Measurements from ENCODE around the gene PNLDC1. TPM values are rescaled to one million over a fixed set of nuclear protein-coding genes. Genes with fewer than 3 reads are reported as not detected.

PNLDC1 gene
- total and polyA plus RNA-seq, 2 experiments from 2014 or later = not detected

GRCh38 chr6:159837511-159837910 lies 37.4 kb downstream of the PNLDC1 start:
- H3K27me3 Mint-ChIP-seq (ENCODE audit: insufficient read depth, low read depth, poor library complexity) = peaks cover 4% of the 10 kb centered on the region
- DNase-seq (ENCODE audit: low spot score) = no peak
- H3K79me2 ChIP-seq (replicated peaks; ENCODE audit: insufficient read depth) = no peaks in the 10 kb centered on the region
- peaks cover 50% of the 10 kb centered on the region for H3K4me1 Mint-ChIP-seq
- TF ChIP-seq EZH2 (IDR thresholded peaks at IDR 0.05; ENCODE audit: low read depth, unreplicated experiment) (no peak), JUNB (IDR thresholded peaks at IDR 0.05; ENCODE audit: unreplicated experiment) (no peak), CREB1 (CRISPR knock-in tag; IDR thresholded peaks at IDR 0.05; ENCODE audit: low read depth) (no peak), EZH2phosphoT487 (IDR thresholded peaks at IDR 0.05; ENCODE audit: unreplicated experiment) (no peak), NANOG (IDR thresholded peaks at IDR 0.05; ENCODE audit: borderline replicate concordance) (no peak), ZNF462 (CRISPR knock-in tag; IDR thresholded peaks at IDR 0.05) (no peak), ZNF331 (CRISPR knock-in tag; IDR thresholded peaks at IDR 0.05; ENCODE audit: low read depth) (no peak)
- TF ChIP-seq, protein P1, sequence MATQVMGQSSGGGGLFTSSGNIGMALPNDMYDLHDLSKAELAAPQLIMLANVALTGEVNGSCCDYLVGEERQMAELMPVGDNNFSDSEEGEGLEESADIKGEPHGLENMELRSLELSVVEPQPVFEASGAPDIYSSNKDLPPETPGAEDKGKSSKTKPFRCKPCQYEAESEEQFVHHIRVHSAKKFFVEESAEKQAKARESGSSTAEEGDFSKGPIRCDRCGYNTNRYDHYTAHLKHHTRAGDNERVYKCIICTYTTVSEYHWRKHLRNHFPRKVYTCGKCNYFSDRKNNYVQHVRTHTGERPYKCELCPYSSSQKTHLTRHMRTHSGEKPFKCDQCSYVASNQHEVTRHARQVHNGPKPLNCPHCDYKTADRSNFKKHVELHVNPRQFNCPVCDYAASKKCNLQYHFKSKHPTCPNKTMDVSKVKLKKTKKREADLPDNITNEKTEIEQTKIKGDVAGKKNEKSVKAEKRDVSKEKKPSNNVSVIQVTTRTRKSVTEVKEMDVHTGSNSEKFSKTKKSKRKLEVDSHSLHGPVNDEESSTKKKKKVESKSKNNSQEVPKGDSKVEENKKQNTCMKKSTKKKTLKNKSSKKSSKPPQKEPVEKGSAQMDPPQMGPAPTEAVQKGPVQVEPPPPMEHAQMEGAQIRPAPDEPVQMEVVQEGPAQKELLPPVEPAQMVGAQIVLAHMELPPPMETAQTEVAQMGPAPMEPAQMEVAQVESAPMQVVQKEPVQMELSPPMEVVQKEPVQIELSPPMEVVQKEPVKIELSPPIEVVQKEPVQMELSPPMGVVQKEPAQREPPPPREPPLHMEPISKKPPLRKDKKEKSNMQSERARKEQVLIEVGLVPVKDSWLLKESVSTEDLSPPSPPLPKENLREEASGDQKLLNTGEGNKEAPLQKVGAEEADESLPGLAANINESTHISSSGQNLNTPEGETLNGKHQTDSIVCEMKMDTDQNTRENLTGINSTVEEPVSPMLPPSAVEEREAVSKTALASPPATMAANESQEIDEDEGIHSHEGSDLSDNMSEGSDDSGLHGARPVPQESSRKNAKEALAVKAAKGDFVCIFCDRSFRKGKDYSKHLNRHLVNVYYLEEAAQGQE (IDR thresholded peaks at IDR 0.05; ENCODE audit: unreplicated experiment) = no peak
- H3K4me3 Mint-ChIP-seq = no peak overlapping the region
- no peak for ATAC-seq
- H3K27me3 ChIP-seq (ENCODE audit: insufficient read depth) = no peaks in the 10 kb centered on the region
- H3K4me3 ChIP-seq = no peak overlapping the region
- H3K36me3 ChIP-seq (ENCODE audit: insufficient read depth) = no peaks in the 10 kb centered on the region
- peak overlapping the region; percentile 18; the same call in 1 of the 2 replicates for H3K27ac Mint-ChIP-seq
- H3K9me3 Mint-ChIP-seq = no peaks in the 10 kb centered on the region
- H4K20me1 ChIP-seq (replicated peaks; ENCODE audit: insufficient read depth) = no peaks in the 10 kb centered on the region
- no peaks in the 10 kb centered on the region for H3K36me3 Mint-ChIP-seq (ENCODE audit: low read depth)
- no peaks in the 10 kb centered on the region for H3K9me2 ChIP-seq (ENCODE audit: insufficient read depth)
- H3F3A ChIP-seq (replicated peaks; ENCODE audit: low read depth) = no peaks in the 10 kb centered on the region
- H3K4me2 ChIP-seq = no peak overlapping the region
- no peak overlapping the region for H3K27ac ChIP-seq (ENCODE audit: low read depth)
- no peak overlapping the region; the same call in 1 of the 2 replicates for H2AFZ ChIP-seq
- H3K4me1 ChIP-seq (ENCODE audit: insufficient read depth) = peaks cover 26% of the 10 kb centered on the region

Measured in GM23338 (cell line).